Right renal cortex interstitium (tissue), 3 donors: ENCODE measurements around the gene ZCCHC14. TPM values are rescaled to one million over a fixed set of nuclear protein-coding genes. Genes with fewer than 3 reads are reported as not detected.

ENCODE experiments used
- DNase-seq, 3 donors: peaks; one replicate each; pipeline ENCODE4 v3.0.0-alpha.2; 2013; ENCODE audit warnings: low read depth in 3 of 3, low spot score in 2 of 3
- polyA plus RNA-seq, 3 donors: library from polyadenylated mRNA; unstranded; fragments of 120-200 nt; gene quantifications; one replicate each; pipeline ENCODE4 v1.2.1, GENCODE V29; 2013; ENCODE audit not compliant: insufficient read length in 3 of 3

Gene ZCCHC14
- polyA plus RNA-seq, 3 donors = 28.6 to 32.1 (median 30.7) TPM

GRCh38 chr16:87436225-87437172 lies 56.3 kb downstream of the ZCCHC14 start:
- no peak for DNase-seq

GRCh38 chr16:87435372-87436224 lies 57.2 kb downstream of the ZCCHC14 start:
- no peak for DNase-seq

- no peak for DNase-seq
These were observed 58.6 kb downstream of the ZCCHC14 start for GRCh38 chr16:87434146-87434667.

DNA sequence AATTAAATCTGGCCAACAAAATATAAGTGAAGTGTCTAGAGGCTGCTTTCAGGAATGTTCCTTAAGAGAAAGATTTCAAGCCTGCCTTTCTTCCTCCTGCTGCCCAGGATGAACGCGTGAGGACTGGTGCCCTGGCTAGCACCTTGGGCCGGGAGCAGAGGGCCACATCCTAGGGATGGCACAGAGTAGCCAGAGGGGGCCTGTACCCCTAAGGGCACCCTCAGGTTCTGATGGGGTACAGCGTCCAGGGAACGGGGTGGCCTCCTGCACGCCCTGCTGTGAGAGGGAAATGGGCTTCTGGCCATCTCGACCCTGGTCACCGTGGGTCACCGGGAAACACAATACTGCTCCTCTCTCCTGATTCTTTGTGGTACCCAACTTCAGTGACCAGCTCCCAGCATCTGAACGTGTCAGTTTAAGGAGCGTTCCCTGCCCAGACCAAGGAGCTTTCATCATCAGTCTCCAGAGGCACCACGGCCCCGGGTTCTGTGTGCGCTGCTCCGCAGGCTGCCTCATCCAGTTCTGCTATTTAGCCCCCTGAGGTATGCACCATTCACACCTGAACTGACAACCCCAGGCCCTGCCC lies 60.4 kb downstream of the ZCCHC14 start:
- no peak for DNase-seq

DNA sequence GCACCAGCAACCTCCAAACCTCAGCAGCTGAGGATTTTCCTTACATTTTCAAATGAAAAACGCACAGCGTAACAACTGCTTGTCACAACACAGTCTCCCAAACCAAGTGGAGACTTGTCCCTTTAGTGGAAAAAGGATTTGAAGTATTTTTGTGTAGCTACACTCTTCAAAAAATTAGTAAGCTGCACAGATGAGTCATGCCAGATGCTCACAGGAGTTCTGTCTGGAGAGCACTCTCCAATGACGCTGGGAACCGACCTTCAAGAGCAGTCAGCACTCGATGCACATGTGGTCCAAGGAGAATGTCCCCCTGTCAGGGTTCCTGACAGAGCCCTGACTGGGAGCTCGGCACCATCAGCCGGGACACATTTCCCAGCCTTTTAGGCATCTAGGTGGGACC lies 60.9 kb downstream of the ZCCHC14 start:
- no peak for DNase-seq

DNA sequence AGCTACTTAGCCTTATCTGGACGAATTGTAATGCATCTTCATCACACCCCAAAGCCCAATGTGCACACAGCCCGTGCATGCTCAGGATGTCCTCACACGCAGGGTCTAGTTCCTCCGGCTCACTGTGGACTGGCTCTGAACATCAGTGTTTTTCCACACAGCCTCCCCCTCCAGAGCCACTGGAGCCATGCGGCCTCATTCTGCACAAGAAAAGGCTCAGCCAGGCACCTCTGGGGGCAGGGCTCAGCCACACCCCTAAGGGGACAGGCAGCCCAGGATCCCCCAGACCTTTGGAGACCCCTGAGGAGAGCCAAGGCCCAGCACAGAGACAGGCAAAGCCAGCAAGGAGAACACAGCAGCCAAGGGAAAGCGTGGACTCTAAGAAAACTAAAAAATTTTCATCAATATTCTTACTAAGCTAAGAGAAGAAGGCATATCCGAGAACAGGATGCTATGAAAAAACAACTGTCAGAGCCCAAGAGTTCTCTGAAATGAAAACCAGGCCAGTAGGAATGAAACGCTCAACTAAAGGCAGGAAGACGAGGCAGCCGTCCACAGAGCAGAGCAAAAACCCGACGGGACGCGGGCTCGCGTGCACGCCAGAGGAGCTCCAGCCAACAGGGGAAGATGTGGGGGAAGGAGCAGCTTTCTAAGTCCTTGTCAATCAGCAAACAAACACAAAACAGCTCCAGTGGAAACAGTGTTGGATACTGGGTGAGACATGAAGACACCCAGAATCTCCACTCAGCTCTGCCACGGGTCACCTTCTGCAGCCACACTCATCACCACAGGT lies 66.2 kb downstream of the ZCCHC14 start:
- DNase-seq = no peak

- no peak for DNase-seq
These were observed 66.9 kb downstream of the ZCCHC14 start for GRCh38 chr16:87425941-87426340.

DNA sequence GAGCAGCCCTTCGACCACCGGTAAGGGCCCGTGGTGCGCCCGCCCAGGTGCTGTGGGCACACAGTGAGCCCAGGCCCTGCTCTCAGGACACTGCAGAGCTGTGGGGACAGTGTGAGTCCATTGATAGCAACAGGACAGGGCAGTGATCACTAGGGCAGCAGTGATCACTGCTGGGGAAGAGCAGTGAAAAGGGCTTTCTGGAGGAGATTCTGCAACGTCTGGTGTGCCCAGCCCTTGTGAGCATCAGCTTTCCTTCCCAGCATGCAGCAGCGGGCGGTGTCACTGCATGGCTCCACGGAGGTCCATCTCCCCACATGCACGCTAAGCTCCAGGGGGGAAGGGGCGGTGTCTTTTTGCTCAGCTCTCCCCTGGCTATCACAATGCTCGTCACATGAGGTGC lies 68.6 kb downstream of the ZCCHC14 start:
- no peak for DNase-seq

GRCh38 chr16:87423429-87423828 lies 69.4 kb downstream of the ZCCHC14 start:
- DNase-seq = no peak

- DNase-seq = no peak
These were observed 70.7 kb downstream of the ZCCHC14 start for GRCh38 chr16:87422106-87422505.

GRCh38 chr16:87421003-87421912 lies 71.6 kb downstream of the ZCCHC14 start:
- DNase-seq = no peak

- no peak for DNase-seq
These were observed 72.5 kb downstream of the ZCCHC14 start for GRCh38 chr16:87420026-87421002.

DNA sequence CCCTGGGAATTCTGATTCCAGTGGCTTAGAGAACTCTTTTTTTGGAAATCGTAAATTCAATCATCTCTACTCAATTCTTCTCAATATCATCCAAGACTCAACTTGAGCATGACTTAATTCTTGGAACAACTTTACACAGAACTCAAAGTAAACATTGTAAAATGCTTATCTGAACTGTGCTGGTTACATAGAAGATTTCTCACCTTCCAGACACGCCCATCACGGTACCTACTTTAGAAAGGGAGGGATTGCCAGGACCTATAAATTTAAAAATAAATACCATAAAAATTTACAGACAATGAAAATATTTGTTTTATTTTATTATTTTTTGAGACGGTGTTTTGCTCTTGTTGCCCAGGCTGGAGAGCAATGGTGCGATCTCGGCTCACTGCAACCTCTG lies 74.2 kb downstream of the ZCCHC14 start:
- DNase-seq = no peak

DNA sequence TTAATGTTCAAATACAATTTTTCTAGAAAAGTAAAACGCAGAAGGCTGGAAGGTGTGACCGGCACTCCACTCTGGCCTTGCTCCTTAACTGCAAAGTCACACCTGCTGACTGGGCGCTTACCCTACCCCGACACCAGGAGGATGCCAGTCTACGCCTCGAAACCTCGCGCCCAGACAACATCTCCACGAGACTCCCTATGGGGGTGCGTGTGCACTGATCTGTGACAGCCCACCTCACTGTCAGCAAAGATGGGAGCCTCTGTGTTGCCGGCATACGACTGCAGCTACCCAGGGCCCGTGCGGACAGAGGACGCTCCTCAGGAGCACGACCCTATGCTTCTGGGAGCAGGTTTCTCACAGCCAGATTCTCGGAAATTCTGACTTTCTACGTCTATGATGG lies 74.6 kb downstream of the ZCCHC14 start:
- no peak for DNase-seq

- no peak for DNase-seq
These were observed 75.3 kb downstream of the ZCCHC14 start for GRCh38 chr16:87417528-87417910.

DNA sequence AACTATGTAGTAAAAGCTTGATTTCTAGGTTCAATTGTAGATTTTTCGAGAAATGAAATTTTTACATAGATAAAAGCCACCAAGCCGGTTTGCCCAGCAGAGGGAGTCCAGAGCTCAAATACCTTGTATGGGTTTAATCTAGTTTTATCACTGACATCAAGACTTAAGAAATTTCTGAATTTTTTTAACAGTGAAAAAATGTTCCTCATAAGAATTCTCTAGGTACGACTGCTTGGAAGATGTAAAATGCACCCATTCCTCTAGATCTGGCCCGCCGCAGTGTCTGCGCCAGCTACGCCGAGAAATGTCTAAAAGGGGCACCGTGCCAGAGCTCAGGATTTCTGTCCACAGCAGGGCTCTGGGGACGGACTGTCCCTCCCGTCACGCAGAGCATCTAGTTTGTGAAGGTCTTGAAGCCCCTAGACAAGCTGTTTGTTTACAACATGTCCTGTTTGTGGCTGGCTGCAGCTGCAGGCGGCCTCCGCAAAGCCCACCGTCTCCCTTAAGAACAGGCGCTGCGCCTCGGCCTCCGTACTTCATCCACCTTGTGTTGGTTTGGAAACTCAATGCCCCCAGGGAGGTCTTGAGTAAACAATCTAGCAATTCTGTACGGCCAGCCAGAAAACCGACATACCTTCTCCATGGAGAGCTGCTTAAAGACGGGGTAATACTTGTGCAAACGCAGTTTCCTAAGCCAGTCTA lies 75.8 kb downstream of the ZCCHC14 start:
- DNase-seq = no peak

DNA sequence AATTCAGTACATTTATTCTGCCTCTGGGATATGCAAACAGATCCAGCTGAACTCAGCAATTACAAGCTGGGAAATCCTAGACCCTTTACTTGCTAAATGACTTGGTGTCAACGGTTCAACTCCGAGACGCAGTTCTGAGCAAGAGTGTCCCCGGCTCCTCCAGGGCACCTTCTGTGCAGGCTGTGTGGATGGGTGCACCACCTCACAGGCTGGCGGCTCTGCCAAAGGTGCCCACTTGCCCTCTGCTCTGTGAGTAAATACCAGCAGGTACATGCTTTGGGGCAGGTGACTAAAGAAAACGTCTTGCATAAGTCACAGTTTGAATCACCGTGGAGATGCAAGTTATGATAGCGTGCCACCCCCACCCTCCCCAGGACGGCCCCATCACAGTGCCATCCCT lies 77.4 kb downstream of the ZCCHC14 start:
- no peak for DNase-seq
